ENCODE measurements around the gene DNER. TPM values are rescaled to one million over a fixed set of nuclear protein-coding genes. Genes with fewer than 3 reads are reported as not detected.
A peak's percentile ranks its signal among the peaks of the same experiment; 100 is the strongest.

Gene DNER
- total RNA-seq, 4 donors from 2014 or later: 1.9 to 24.7 (median 4.9) TPM

GRCh38 chr2:229524799-229525198 lies 189.6 kb downstream of the DNER start:
- DNase-seq: no peak
- Histone ChIP-seq H3K9me3 (no peaks in the 10 kb centered on the region), H3K4me3 (no peak overlapping the region), H3K4me1 (peaks cover 0 to 5% of the 10 kb centered on the region in 2 donors), H3K27ac (no peak overlapping the region), H3K36me3 (no peaks in the 10 kb centered on the region), H3K27me3 (no peaks in the 10 kb centered on the region)
- TF ChIP-seq CTCF (IDR thresholded peaks at IDR 0.05): no peak
- TF ChIP-seq POLR2A (IDR thresholded peaks at IDR 0.05): no peak
- intact Hi-C loops (cut with DNase I; ENCODE audit: low total_unique reads): no loop called here

GRCh38 chr2:229523663-229524062 lies 190.7 kb downstream of the DNER start:
- Histone ChIP-seq H3K27me3 (no peaks in the 10 kb centered on the region), H3K4me1 (peaks cover 0 to 5% of the 10 kb centered on the region in 2 donors), H3K27ac (no peak overlapping the region), H3K4me3 (no peak overlapping the region), H3K9me3 (no peaks in the 10 kb centered on the region), H3K36me3 (no peaks in the 10 kb centered on the region)
- TF ChIP-seq POLR2A (IDR thresholded peaks at IDR 0.05) (no peak), CTCF (IDR thresholded peaks at IDR 0.05) (no peak)
- intact Hi-C loops (cut with DNase I; ENCODE audit: low total_unique reads): no loop called here
- no peak for DNase-seq

- no peak for TF ChIP-seq POLR2A (IDR thresholded peaks at IDR 0.05)
- TF ChIP-seq CTCF (IDR thresholded peaks at IDR 0.05): no peak
- Histone ChIP-seq H3K27me3 (no peaks in the 10 kb centered on the region), H3K9me3 (no peaks in the 10 kb centered on the region), H3K4me3 (no peak overlapping the region), H3K27ac (peak overlapping the region; percentile 55 to 57), H3K4me1 (peaks cover 0 to 5% of the 10 kb centered on the region in 2 donors), H3K36me3 (no peaks in the 10 kb centered on the region)
- intact Hi-C loops (cut with DNase I; ENCODE audit: low total_unique reads): no loop called here
- no peak for DNase-seq
Observed at GRCh38 chr2:229521576-229521975, 192.8 kb downstream of the DNER start.

- Histone ChIP-seq H3K4me1 (peaks cover 0 to 5% of the 10 kb centered on the region in 2 donors), H3K36me3 (no peaks in the 10 kb centered on the region), H3K27me3 (no peaks in the 10 kb centered on the region), H3K4me3 (no peak overlapping the region), H3K9me3 (no peaks in the 10 kb centered on the region), H3K27ac (peak overlapping the region; percentile 55 to 57)
- TF ChIP-seq POLR2A (IDR thresholded peaks at IDR 0.05) (no peak), CTCF (IDR thresholded peaks at IDR 0.05) (no peak)
- intact Hi-C loops (cut with DNase I; ENCODE audit: low total_unique reads): no loop called here
- peak; percentile 43 to 75 for DNase-seq
Observed at GRCh38 chr2:229520691-229521096, 193.7 kb downstream of the DNER start.

DNA sequence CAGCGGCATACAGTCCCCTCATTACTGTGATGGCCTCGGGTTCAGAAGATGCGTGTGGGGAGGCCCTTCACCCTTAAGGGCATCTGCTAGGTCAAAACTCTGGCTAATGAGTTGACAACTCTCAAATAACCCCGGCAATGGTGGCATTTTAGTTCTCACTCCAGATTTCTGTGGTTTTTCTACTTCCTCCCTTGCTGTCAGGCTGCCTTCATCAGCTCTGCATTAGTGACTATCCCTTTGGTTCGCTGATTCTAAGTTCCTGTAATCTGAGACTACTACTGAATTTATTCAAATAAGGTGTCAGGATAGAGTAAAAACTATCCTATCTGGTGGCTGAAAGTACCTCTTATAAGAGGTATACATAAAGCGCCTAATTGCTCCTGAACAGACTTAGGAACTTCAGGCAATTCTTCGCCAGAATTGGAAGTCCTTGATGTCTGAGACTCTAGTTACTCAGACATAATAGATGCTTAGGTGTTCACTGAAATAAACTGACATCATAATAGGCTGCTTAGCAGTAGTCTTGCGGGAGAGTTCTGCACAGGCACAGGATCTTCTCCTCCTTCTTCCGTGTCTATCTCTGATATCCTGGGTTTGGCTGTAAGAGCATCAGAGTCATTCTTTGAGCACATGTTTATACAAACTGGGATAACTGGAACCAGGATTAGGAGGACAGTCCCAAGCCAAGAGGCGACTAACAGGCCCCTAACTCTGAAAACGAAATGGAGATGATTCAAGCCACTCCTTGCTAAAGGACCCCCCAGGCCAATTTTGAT lies 194.5 kb downstream of the DNER start:
- H3K4me3 ChIP-seq: no peak overlapping the region
- H3K36me3 ChIP-seq: no peaks in the 10 kb centered on the region
- DNase-seq: no peak
- no peaks in the 10 kb centered on the region for H3K27me3 ChIP-seq
- intact Hi-C loops (cut with DNase I; ENCODE audit: low total_unique reads): no loop called here
- peak overlapping the region; percentile 55 to 57 for H3K27ac ChIP-seq
- H3K4me1 ChIP-seq: peaks cover 0 to 5% of the 10 kb centered on the region in 2 donors
- TF ChIP-seq POLR2A (IDR thresholded peaks at IDR 0.05) (no peak), CTCF (IDR thresholded peaks at IDR 0.05) (no peak)
- H3K9me3 ChIP-seq: no peaks in the 10 kb centered on the region
